Activated CD8-positive, alpha-beta T cell treated with anti-CD3 and anti-CD28 coated beads, Interleukin-2, amount 10 ng/mL, durations not matched to agents 7 days and 5 days (primary cell): ENCODE measurements around the gene FRYL. TPM values are rescaled to one million over a fixed set of nuclear protein-coding genes. Genes with fewer than 3 reads are reported as not detected.
"Not testable (repeated sequence)": the region's sequence is repeated elsewhere in the genome, so short reads cannot be mapped to it uniquely, and the experiment has no call there.

Experiments used
- ATAC-seq: fragments of 150-1000 bp; cut with Tn5 transposase; one replicate; pipeline ENCODE4 v1.10.0; 2021; ENCODE audit warnings: moderate library complexity
- CTCF ChIA-PET: fragments of 350-600 bp; sonication (Branson Sonifier 250); formaldehyde crosslinking; loops from one replicate; lab custom pipeline; 2021; ENCODE audit warnings: antibody characterized with exemption; lab: Charles Lee
- POLR2A ChIA-PET: fragments of 350-600 bp; sonication (Branson Sonifier 250); formaldehyde crosslinking; loops from one replicate; lab custom pipeline; 2021; ENCODE audit warnings: antibody characterized with exemption; lab: Charles Lee
- DNase-seq: peaks from one replicate; pipeline ENCODE4 v3.0.0-alpha.2; 2020
- H3K27ac Mint-ChIP-seq: one replicate; pipeline ENCODE4 v1.8.0; 2021; ENCODE audit warnings: mild to moderate bottlenecking, mixed read lengths
- H3K27me3 Mint-ChIP-seq: one replicate; pipeline ENCODE4 v1.8.0; 2021; ENCODE audit warnings: low read depth, mixed read lengths
- H3K36me3 Mint-ChIP-seq: one replicate; pipeline ENCODE4 v1.8.0; 2021; ENCODE audit warnings: low read depth, mixed read lengths
- H3K4me1 Mint-ChIP-seq: one replicate; pipeline ENCODE4 v1.8.0; 2021; ENCODE audit warnings: low read depth, mixed read lengths
- H3K4me3 Mint-ChIP-seq: one replicate; pipeline ENCODE4 v1.8.0; 2021; ENCODE audit warnings: mild to moderate bottlenecking, mixed read lengths
- H3K9me3 Mint-ChIP-seq: one replicate; pipeline ENCODE4 v1.8.0; 2022; ENCODE audit warnings: mixed read lengths; ENCODE audit not compliant: insufficient read depth
- total RNA-seq, 2 experiments: library from RNA; stranded (reverse); gene quantifications; one replicate each; pipeline ENCODE4 v1.2.3, GENCODE V29; 2021

FRYL gene
- total RNA-seq, 2 experiments from 2014 or later = 98.5 to 107 TPM

DNA sequence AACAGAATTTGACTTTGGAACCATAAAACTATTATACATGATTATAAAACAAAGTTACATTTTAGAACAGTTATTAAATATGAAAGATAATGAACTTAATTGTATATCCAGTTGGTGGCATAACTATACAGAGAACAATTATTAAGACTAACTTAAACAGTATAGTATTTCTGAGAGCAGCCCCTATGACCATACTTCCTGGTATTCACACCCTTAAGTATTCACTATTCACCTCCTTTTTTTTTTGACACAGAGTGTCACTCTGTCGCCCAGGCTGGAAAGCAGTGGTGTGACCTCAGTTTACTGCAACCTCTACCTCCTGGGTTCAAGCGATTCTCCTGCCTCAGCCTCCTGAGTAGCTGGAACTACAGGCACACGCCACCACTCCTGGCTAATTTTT, 74.5 kb downstream of the FRYL start:
- H3K4me1 Mint-ChIP-seq = peaks cover 5% of the 10 kb centered on the region
- H3K9me3 Mint-ChIP-seq = no peaks in the 10 kb centered on the region
- CTCF ChIA-PET = no interaction called here
- no peak for ATAC-seq
- H3K27me3 Mint-ChIP-seq = no peaks in the 10 kb centered on the region
- peaks cover 22% of the 10 kb centered on the region for H3K36me3 Mint-ChIP-seq
- POLR2A ChIA-PET = no interaction called here
- no peak overlapping the region for H3K27ac Mint-ChIP-seq
- DNase-seq = no peak
- no peak overlapping the region for H3K4me3 Mint-ChIP-seq

- no peak overlapping the region for H3K4me3 Mint-ChIP-seq
- no peaks in the 10 kb centered on the region for H3K27me3 Mint-ChIP-seq
- ATAC-seq (no peak), DNase-seq (no peak)
- peaks cover 9% of the 10 kb centered on the region for H3K36me3 Mint-ChIP-seq
- ChIA-PET POLR2A (no interaction called here), CTCF (no interaction called here)
- no peak overlapping the region for H3K27ac Mint-ChIP-seq
- no peaks in the 10 kb centered on the region for H3K9me3 Mint-ChIP-seq
- peaks cover 17% of the 10 kb centered on the region for H3K4me1 Mint-ChIP-seq
Measured at GRCh38 chr4:48704091-48704802, 75.8 kb downstream of the FRYL start.

DNA sequence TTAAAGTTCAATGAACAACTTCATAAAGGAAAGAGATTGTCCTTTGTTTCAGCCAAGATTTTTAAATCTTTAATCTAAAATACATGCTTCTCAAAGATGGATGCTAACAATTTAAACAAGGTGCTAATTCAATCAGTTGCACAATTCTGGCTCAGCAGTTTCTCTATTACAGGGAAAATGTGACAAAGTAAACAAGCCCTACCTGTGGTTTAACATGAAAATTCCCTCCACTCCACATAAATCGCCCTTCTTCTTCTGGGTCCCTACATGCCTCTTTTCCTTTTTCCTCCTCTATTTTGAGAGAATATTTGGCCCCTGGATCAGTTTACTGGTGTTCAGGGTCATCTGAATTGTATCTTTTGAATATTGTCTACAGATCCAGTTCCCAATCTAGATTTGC, 80.6 kb downstream of the FRYL start:
- CTCF ChIA-PET = interaction anchor here (1.2 kb wide), 1 partner anchor 121 kb away, joined by 3 read pairs; no protein-coding TSS in a partner anchor
- H3K27me3 Mint-ChIP-seq = no peaks in the 10 kb centered on the region
- no peak overlapping the region for H3K27ac Mint-ChIP-seq
- POLR2A ChIA-PET = no interaction called here
- H3K4me3 Mint-ChIP-seq = no peak overlapping the region
- DNase-seq (no peak), ATAC-seq (no peak)
- peaks cover 6% of the 10 kb centered on the region for H3K36me3 Mint-ChIP-seq
- peaks cover 23% of the 10 kb centered on the region for H3K4me1 Mint-ChIP-seq
- no peaks in the 10 kb centered on the region for H3K9me3 Mint-ChIP-seq

GRCh38 chr4:48698029-48698971, 81.8 kb downstream of the FRYL start:
- Mint-ChIP-seq H3K4me1 (peaks cover 23% of the 10 kb centered on the region), H3K27me3 (no peaks in the 10 kb centered on the region), H3K4me3 (no peak overlapping the region), H3K9me3 (no peaks in the 10 kb centered on the region), H3K27ac (no peak overlapping the region), H3K36me3 (peaks cover 6% of the 10 kb centered on the region)
- ATAC-seq = no peak
- no peak for DNase-seq
- POLR2A ChIA-PET = no interaction called here
- CTCF ChIA-PET = interaction anchor here (0.6 kb wide), 1 partner anchor 82 kb away, joined by 3 read pairs; no protein-coding TSS in a partner anchor

DNA sequence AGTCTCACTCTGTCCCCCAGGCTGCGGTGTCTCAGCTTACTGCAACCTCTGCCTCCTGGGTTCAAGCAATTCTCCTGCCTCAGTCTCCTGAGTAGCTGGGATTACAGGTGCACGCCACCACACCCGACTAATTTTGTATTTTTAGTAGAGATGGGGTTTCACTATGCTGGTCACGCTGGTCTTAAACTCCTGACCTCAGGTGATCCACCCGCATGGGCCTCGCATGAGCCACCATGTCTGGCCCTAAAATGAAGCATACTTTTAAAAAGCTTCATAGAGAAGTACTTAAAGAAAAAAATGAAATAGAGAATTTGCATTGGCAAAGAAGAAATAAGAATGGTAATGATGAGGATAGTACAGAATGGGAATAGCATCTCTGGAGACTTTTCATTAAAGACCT, 82.6 kb downstream of the FRYL start:
- H3K4me3 Mint-ChIP-seq, H3K9me3 Mint-ChIP-seq, POLR2A ChIA-PET, H3K36me3 Mint-ChIP-seq, DNase-seq, H3K27me3 Mint-ChIP-seq, H3K27ac Mint-ChIP-seq, ATAC-seq: not testable (repeated sequence)
- peaks cover 23% of the 10 kb centered on the region for H3K4me1 Mint-ChIP-seq
- CTCF ChIA-PET = interaction anchor here (0.6 kb wide), 1 partner anchor 83 kb away, joined by 3 read pairs; no protein-coding TSS in a partner anchor

DNA sequence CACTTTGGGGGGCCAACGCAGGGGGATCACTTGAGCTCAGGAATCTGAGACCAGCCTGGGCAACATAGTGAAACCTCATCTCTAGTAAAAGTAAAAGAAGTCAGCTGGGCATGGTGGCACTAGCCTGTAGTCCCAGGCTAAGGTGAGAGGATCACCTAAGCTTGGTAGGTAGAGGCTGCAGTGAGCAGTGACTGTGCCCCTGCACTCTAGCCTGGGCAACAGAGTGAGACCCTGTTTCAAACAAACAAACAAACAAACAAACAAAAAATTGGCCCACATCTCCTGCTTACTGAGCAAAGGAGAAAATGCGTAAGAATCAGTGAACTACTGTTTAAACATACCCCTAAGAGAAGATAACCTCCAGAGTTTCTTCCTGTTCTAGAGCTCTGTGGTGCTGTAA, 85.3 kb downstream of the FRYL start:
- ATAC-seq (no peak), DNase-seq (no peak)
- CTCF ChIA-PET = interaction anchor here (0.9 to 1.5 kb wide), 2 partner anchors 13 to 117 kb away, joined by 3 to 4 read pairs; no protein-coding TSS in a partner anchor
- POLR2A ChIA-PET = no interaction called here
- H3K27ac Mint-ChIP-seq = no peak overlapping the region
- peaks cover 6% of the 10 kb centered on the region for H3K36me3 Mint-ChIP-seq
- H3K4me3 Mint-ChIP-seq = no peak overlapping the region
- peaks cover 13% of the 10 kb centered on the region for H3K4me1 Mint-ChIP-seq
- no peaks in the 10 kb centered on the region for H3K9me3 Mint-ChIP-seq
- no peaks in the 10 kb centered on the region for H3K27me3 Mint-ChIP-seq

GRCh38 chr4:48693856-48694574, 86.1 kb downstream of the FRYL start:
- ATAC-seq (no peak), DNase-seq (no peak)
- H3K27me3 Mint-ChIP-seq = no peaks in the 10 kb centered on the region
- H3K36me3 Mint-ChIP-seq = peaks cover 6% of the 10 kb centered on the region
- no peak overlapping the region for H3K4me3 Mint-ChIP-seq
- no peaks in the 10 kb centered on the region for H3K9me3 Mint-ChIP-seq
- no peak overlapping the region for H3K27ac Mint-ChIP-seq
- CTCF ChIA-PET = interaction anchor here (0.6 to 0.9 kb wide), 2 partner anchors 13 to 283 kb away, joined by 3 to 5 read pairs; no protein-coding TSS in a partner anchor
- peaks cover 6% of the 10 kb centered on the region for H3K4me1 Mint-ChIP-seq
- POLR2A ChIA-PET = no interaction called here

DNA sequence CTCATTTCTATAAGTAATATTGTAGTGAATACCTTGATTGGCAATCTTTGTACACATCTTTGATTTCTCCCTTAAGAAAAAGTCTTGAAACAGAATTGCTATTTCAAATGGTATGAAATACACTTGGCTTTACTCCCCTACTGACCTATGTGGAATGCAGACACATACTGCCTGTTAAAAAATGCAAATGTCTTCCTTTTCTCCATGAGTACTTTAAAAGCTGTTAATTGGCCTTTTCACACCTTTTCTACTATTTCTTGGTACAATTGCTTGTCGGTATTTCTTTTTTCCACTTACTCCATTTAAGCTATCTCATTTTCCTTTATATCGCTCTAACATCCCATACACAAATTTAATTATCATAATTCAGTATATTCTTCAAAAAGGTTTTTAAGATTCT, 87.2 kb downstream of the FRYL start:
- Mint-ChIP-seq H3K27me3 (no peaks in the 10 kb centered on the region), H3K4me3 (no peak overlapping the region), H3K4me1 (no peaks in the 10 kb centered on the region), H3K36me3 (peaks cover 2% of the 10 kb centered on the region), H3K9me3 (no peaks in the 10 kb centered on the region), H3K27ac (no peak overlapping the region)
- ATAC-seq (no peak), DNase-seq (no peak)
- ChIA-PET CTCF (no interaction called here), POLR2A (no interaction called here)

DNA sequence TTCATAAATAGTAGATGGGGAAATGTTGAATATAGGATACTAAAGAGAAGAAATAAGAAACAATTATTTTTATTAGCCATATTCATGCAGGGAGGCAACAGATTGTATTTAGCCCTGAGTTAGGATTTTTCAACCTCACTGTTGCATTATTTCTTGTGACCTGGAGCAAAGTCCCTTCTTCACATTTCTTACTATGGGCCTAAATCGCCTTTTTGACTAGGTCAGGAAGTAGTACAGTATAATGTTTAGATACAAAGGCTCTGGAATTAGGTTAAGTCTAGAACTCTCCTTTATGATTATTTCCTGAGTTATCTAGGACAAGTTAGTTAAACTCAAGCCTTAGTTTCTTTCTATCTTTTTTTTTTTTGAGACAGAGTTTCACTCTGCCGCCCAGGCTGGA, 88.0 kb downstream of the FRYL start:
- H3K4me3 Mint-ChIP-seq = no peak overlapping the region
- no peaks in the 10 kb centered on the region for H3K4me1 Mint-ChIP-seq
- H3K27ac Mint-ChIP-seq = no peak overlapping the region
- ChIA-PET POLR2A (no interaction called here), CTCF (no interaction called here)
- no peak for ATAC-seq
- DNase-seq = no peak
- H3K36me3 Mint-ChIP-seq = peaks cover 2% of the 10 kb centered on the region
- no peaks in the 10 kb centered on the region for H3K27me3 Mint-ChIP-seq
- H3K9me3 Mint-ChIP-seq = no peaks in the 10 kb centered on the region

GRCh38 chr4:48688953-48689352, 91.1 kb downstream of the FRYL start:
- no peaks in the 10 kb centered on the region for H3K27me3 Mint-ChIP-seq
- DNase-seq (no peak), ATAC-seq (no peak)
- H3K4me1 Mint-ChIP-seq = peaks cover 5% of the 10 kb centered on the region
- ChIA-PET POLR2A (no interaction called here), CTCF (no interaction called here)
- no peak overlapping the region for H3K4me3 Mint-ChIP-seq
- H3K9me3 Mint-ChIP-seq = no peaks in the 10 kb centered on the region
- no peak overlapping the region for H3K27ac Mint-ChIP-seq
- peaks cover 3% of the 10 kb centered on the region for H3K36me3 Mint-ChIP-seq

GRCh38 chr4:48687313-48688051, 92.6 kb downstream of the FRYL start:
- CTCF ChIA-PET = interaction anchor here (0.6 to 1.0 kb wide), 2 partner anchors 117 to 173 kb away, joined by 3 read pairs; no protein-coding TSS in a partner anchor

More at GRCh38 chr4:48687313-48688051, 92.6 kb downstream of the FRYL start:
- ATAC-seq (no peak), DNase-seq (no peak)
- Mint-ChIP-seq H3K27me3 (no peaks in the 10 kb centered on the region), H3K27ac (no peak overlapping the region), H3K36me3 (peaks cover 12% of the 10 kb centered on the region), H3K4me1 (peaks cover 7% of the 10 kb centered on the region), H3K9me3 (no peaks in the 10 kb centered on the region), H3K4me3 (no peak overlapping the region)
- POLR2A ChIA-PET = no interaction called here
